Loucy (cell line): ENCODE measurements around the gene RALGPS2.

Experiments
- H2AFZ ChIP-seq: fragments of 200-600 bp; sonication (generic); 2 replicates; pipeline ENCODE4 v1.6.0; 2016; ENCODE audit warnings: antibody characterized with exemption, mild to moderate bottlenecking, low read length, moderate library complexity
- H3F3A ChIP-seq: fragments of 200-600 bp; 2 replicates; pipeline ENCODE4 v1.6.0; 2016; ENCODE audit warnings: antibody characterized with exemption, low read depth, mild to moderate bottlenecking
- H3K27me3 ChIP-seq: fragments of 200-600 bp; sonication (generic); 2 replicates; pipeline ENCODE4 v1.6.1; 2014; ENCODE audit warnings: low read length, mild to moderate bottlenecking; ENCODE audit not compliant: insufficient read depth, poor library complexity, severe bottlenecking
- H3K36me3 ChIP-seq: fragments of 200-600 bp; sonication (generic); 2 replicates; pipeline ENCODE4 v1.6.1; 2016; ENCODE audit warnings: low read length; ENCODE audit not compliant: insufficient read depth
- H3K4me1 ChIP-seq: fragments of 200-600 bp; sonication (generic); 2 replicates; pipeline ENCODE4 v1.5.1; 2014; ENCODE audit warnings: low read length, mild to moderate bottlenecking; ENCODE audit not compliant: insufficient read depth, poor library complexity, severe bottlenecking
- H3K4me2 ChIP-seq: fragments of 200-600 bp; sonication (generic); 2 replicates; pipeline ENCODE4 v1.6.0; 2014; ENCODE audit warnings: antibody characterized with exemption, low read length, low read depth, mild to moderate bottlenecking; ENCODE audit not compliant: poor library complexity, severe bottlenecking
- H3K4me3 ChIP-seq: fragments of 200-600 bp; sonication (generic); 2 replicates; pipeline ENCODE4 v1.5.1; 2014; ENCODE audit warnings: low read length, mild to moderate bottlenecking, mixed read lengths; ENCODE audit not compliant: poor library complexity, severe bottlenecking
- H3K79me2 ChIP-seq: fragments of 200-600 bp; sonication (generic); 2 replicates; pipeline ENCODE4 v1.6.1; 2014; ENCODE audit warnings: low read length; ENCODE audit not compliant: insufficient read depth
- H3K9ac ChIP-seq: fragments of 200-600 bp; sonication (generic); 2 replicates; pipeline ENCODE4 v1.6.0; 2014; ENCODE audit warnings: mild to moderate bottlenecking, low read depth, low read length, moderate library complexity; ENCODE audit not compliant: poor library complexity, severe bottlenecking
- H3K9me2 ChIP-seq: fragments of 200-600 bp; sonication (generic); replicated peaks from 2 replicates; pipeline ENCODE4 v1.6.1; 2016; ENCODE audit warnings: low read depth, low read length, mixed read lengths
- H3K9me3 ChIP-seq: fragments of 200-600 bp; sonication (generic); 2 replicates; pipeline ENCODE4 v1.6.1; 2014; ENCODE audit warnings: mild to moderate bottlenecking, antibody characterized with exemption, low read length, low read depth; ENCODE audit not compliant: insufficient read depth
- H4K20me1 ChIP-seq: fragments of 200-600 bp; sonication (generic); 2 replicates; pipeline ENCODE4 v1.6.0; 2014; ENCODE audit warnings: antibody characterized with exemption, low read length, mild to moderate bottlenecking; ENCODE audit not compliant: insufficient read depth, poor library complexity, severe bottlenecking
- EZH2phosphoT487 ChIP-seq: fragments of 200-600 bp; IDR thresholded peaks from 2 replicates; pipeline ENCODE4 v1.6.1; 2018; ENCODE audit warnings: antibody characterized with exemption, mild to moderate bottlenecking, moderate library complexity, borderline replicate concordance
- TF ChIP-seq, protein P1 (sequence below): fragments of 200-600 bp; sonication (generic); conservative IDR thresholded peaks from 2 replicates; pipeline ENCODE4 v1.5.1; 2014; ENCODE audit warnings: mild to moderate bottlenecking, antibody characterized with exemption, low read length

RALGPS2 gene

DNA sequence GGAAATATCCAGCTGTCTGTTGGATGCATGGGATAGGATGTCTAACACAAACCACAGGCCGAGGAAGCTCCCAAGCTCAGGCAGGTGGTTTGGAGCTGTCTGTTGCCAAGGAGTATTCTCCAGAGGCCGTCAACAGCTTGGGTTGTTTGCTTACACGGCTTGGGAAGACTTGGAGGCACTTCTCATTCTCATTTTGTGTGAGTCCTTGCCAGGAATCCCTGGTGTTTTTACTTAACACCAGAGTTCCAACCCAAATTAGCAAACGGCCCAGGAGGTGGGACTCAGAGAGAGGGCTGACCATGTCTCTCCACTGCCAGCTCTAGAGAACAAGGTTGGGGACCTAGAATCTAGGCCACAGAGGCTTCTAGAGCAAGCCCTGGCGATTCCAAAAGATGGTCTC is 228.0 kb downstream of the RALGPS2 start:
- H3F3A ChIP-seq, result no peaks in the 10 kb centered on the region
- H3K36me3 ChIP-seq, result no peaks in the 10 kb centered on the region
- no peak overlapping the region for H3K9ac ChIP-seq
- no peaks in the 10 kb centered on the region for H3K4me1 ChIP-seq
- TF ChIP-seq, protein P1, sequence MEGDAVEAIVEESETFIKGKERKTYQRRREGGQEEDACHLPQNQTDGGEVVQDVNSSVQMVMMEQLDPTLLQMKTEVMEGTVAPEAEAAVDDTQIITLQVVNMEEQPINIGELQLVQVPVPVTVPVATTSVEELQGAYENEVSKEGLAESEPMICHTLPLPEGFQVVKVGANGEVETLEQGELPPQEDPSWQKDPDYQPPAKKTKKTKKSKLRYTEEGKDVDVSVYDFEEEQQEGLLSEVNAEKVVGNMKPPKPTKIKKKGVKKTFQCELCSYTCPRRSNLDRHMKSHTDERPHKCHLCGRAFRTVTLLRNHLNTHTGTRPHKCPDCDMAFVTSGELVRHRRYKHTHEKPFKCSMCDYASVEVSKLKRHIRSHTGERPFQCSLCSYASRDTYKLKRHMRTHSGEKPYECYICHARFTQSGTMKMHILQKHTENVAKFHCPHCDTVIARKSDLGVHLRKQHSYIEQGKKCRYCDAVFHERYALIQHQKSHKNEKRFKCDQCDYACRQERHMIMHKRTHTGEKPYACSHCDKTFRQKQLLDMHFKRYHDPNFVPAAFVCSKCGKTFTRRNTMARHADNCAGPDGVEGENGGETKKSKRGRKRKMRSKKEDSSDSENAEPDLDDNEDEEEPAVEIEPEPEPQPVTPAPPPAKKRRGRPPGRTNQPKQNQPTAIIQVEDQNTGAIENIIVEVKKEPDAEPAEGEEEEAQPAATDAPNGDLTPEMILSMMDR, result no peak
- TF ChIP-seq EZH2phosphoT487, result no peak
- H3K4me2 ChIP-seq, result no peak overlapping the region
- H2AFZ ChIP-seq, result no peak overlapping the region
- H3K9me3 ChIP-seq, result no peaks in the 10 kb centered on the region
- H3K4me3 ChIP-seq, result no peak overlapping the region
- no peaks in the 10 kb centered on the region for H4K20me1 ChIP-seq
- no peaks in the 10 kb centered on the region for H3K27me3 ChIP-seq
- no peaks in the 10 kb centered on the region for H3K9me2 ChIP-seq
- H3K79me2 ChIP-seq, result no peaks in the 10 kb centered on the region

DNA sequence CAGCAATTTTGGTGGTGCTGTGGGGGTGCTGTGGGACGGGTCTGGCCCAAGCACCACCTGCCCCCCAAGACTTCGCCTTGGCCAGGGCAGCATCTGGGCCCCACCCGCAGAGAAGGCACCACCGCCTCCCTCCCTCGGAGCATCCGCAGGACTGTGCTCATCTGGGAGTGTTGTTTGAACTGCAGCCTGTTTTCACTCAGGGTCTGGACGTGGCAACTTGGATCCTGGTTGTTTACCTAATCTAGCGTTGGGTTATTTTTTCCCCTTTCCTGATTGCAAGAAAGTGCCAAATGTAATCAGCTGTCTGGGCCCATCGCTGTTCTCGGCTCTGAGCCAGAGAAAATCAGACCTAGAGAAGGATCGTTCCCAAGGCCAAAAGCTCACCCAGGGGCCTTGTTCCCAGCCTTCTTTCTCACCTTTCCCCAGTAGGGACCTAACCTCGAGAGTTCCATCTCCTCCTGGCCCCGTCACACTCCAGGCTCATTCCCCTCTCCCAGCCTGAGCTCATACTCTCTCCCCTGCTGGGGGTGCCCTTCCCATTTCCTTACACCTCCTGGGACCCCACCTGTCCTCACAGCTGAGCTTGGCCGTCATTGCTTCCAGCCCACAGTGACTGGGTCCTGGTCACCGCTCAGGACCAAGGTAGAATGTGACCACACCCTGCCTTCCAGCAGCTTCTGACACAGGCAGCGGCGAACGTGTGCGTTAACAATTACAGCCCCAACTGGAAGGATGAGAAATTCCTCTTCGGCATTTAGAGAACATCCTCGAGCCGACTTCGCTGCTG is 228.7 kb downstream of the RALGPS2 start:
- Histone ChIP-seq H3F3A (no peaks in the 10 kb centered on the region), H3K4me3 (no peak overlapping the region), H3K4me1 (no peaks in the 10 kb centered on the region), H3K36me3 (no peaks in the 10 kb centered on the region), H4K20me1 (no peaks in the 10 kb centered on the region), H3K9me2 (no peaks in the 10 kb centered on the region), H3K9ac (no peak overlapping the region), H3K27me3 (no peaks in the 10 kb centered on the region), H3K4me2 (no peak overlapping the region), H3K9me3 (no peaks in the 10 kb centered on the region), H2AFZ (no peak overlapping the region), H3K79me2 (no peaks in the 10 kb centered on the region)
- TF ChIP-seq EZH2phosphoT487, result no peak
- TF ChIP-seq, protein P1, result no peak

DNA sequence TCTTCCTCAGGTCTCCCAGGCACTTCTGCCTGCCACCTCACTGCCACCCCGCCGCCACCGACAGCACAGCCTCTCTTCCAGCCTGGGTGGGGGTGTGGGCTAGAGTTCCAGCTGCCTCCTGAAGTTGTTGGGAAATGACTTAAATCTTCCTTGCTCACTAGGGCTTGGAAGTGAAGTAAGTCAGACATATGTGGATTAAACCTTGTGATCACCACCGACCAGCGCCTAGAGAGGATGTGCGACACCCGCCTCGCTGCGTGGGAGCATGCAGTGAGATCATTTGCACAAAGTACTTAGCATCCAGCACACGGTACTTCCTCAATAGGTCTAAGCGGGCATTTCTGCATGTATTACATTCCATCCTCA is 229.3 kb downstream of the RALGPS2 start:
- H3K36me3 ChIP-seq, result no peaks in the 10 kb centered on the region
- H3K79me2 ChIP-seq, result no peaks in the 10 kb centered on the region
- H3K9me3 ChIP-seq, result no peaks in the 10 kb centered on the region
- H3K27me3 ChIP-seq, result no peaks in the 10 kb centered on the region
- no peak overlapping the region for H2AFZ ChIP-seq
- H3K9me2 ChIP-seq, result no peaks in the 10 kb centered on the region
- H3K9ac ChIP-seq, result no peak overlapping the region
- H3K4me1 ChIP-seq, result no peaks in the 10 kb centered on the region
- no peak overlapping the region for H3K4me2 ChIP-seq
- no peak overlapping the region for H3K4me3 ChIP-seq
- no peaks in the 10 kb centered on the region for H4K20me1 ChIP-seq
- no peak for TF ChIP-seq EZH2phosphoT487
- TF ChIP-seq, protein P1, result no peak
- H3F3A ChIP-seq, result no peaks in the 10 kb centered on the region
